GM06990 (cell line): ENCODE results near the gene OTOP3.

Experiments
- DNase-seq: peaks from one replicate; pipeline ENCODE4 v3.0.0-alpha.2; 2011; ENCODE audit not compliant: insufficient read length; ENCODE audit errors: extremely low read depth
- H3K27me3 ChIP-seq: replicated peaks from 2 replicates; pipeline ENCODE4 v1.6.0; 2011; ENCODE audit warnings: low read length; ENCODE audit not compliant: control insufficient read depth, insufficient read depth
- H3K36me3 ChIP-seq: 2 replicates; pipeline ENCODE4 v1.5.1; 2011; ENCODE audit warnings: low read length; ENCODE audit not compliant: control insufficient read depth, insufficient read depth
- H3K4me3 ChIP-seq: replicated peaks from 2 replicates; pipeline ENCODE4 v1.5.1; 2011; ENCODE audit warnings: low read depth, mild to moderate bottlenecking, control low read depth, low read length
- CTCF ChIP-seq: IDR thresholded peaks from 2 replicates; pipeline ENCODE4 v1.5.1; 2011; ENCODE audit warnings: low read length, control low read depth, mild to moderate bottlenecking, inconsistent platforms; ENCODE audit not compliant: insufficient read depth, poor library complexity, severe bottlenecking

Gene OTOP3

DNA sequence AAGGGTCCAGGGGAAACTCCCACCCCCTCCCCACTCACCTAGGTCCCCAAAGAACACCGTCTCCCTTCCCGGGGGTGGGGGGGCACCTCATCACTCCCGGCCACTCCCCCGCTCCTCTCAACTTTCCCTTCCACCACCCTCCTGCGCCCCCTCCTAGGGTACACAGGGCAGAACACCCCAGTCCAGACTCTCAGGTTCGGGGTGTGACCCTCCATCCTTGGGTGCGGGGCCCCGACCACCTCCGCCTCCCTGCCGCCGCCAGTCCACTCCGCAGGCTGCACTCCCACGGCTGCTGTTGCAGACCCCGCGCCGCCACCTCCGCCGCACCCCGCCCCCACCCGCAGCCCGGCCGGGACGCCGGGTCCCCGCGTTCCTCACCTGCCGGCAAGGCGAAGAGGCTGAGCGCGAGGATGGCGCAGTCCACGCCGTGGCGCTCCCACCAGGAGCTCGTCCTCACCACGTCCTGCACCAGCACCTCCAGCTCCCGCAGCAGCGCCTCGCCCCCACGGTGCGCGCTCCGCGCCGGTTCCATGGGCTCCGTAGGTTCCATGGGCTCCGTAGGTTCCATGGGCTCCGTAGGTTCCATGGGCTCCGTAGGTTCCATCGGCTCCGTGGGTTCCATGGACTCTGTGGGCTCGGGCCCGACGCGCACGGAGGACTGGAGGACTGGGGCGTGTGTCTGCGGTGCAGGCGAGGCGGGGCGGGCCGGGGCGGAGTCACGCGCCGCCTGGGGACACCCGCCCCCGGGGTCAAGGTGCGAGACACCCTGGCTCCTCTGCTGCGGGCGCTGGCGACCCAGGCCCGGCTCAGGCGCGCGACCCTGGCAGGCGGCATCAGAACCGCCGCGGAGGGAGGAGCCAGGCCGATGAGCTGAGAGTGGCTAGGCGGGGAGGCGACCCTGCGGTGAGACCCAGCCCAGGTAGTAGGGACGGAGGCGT is 42.5 kb upstream of the OTOP3 start, which contains the start of gene FADS6:
TSS of gene FADS6 (minus strand) at position 660 of the 938 bp plus-strand sequence. CDS start at position 622, 38 bp downstream.
- Histone ChIP-seq H3K27me3 (no peaks in the 10 kb centered on the region; the same call in 1 of the 2 replicates), H3K4me3 (no peak within 1 kb of the TSS), H3K36me3 (no peaks in the 10 kb centered on the region)
- no peak for DNase-seq
- TF ChIP-seq CTCF = no peak

DNA sequence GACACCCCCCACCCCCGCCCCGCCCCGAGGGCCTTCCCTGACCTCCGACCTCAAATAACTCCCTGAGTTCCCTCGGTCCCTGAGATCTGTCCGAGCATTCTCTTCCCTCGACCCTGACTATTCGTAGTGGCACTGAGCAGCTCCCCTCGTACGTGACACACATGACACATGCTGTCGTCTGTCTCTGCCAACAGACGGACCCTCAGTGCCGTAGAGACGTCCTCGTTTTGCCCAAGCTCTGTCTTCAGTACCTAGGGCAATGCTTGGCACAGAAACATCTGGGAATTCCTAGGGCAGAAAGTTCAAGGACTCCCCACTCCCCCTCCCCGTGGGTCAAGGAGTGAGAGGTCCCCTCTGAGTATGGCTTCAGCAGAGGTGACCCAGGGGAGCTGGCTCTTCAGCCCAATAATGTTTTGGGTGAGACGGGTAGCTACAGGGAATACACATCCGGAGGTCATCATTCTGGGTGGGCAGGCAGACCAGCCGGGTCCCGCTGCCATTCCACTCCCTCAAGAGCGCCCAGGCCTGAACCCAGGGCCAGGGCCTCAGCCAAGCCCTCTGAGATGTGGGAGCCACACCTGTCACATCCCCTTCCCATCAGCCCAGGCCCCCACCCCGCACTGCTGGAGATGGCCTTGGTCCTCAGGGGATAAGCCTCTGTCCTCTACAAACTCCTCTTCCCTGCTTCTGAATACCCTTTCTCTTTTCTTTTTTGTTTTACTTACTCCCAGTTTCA is 41.6 kb upstream of the OTOP3 start:
- Histone ChIP-seq H3K4me3 (no peak overlapping the region), H3K36me3 (no peaks in the 10 kb centered on the region), H3K27me3 (no peaks in the 10 kb centered on the region; the same call in 1 of the 2 replicates)
- no peak for TF ChIP-seq CTCF
- no peak for DNase-seq

DNA sequence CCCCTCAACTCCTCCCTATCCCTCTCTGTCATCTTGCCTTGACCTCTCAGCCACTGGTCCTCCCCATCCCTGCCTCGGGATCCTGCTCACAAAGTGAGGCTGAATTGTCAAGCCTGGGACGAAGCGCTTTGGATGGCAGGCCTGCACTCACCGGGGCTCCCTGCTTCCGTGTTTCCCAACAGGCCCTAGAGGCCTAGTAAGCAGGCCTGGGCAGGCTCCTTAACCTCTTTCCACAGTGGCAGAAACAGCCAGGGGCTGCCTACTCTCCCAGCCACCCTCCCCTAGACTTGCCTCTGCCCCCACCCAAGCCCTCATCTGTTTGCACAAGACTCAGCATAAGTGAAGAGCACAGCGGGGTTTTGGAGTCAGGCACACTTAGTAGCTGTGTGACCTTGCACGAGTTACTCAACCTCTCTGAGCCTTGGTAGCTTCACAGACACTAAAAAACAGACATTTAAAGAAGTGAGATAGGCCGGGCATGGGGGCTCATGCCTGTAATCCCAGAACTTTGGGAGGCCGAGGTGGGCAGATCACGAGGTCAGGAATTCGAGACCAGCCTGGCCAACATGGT is 37.2 kb upstream of the OTOP3 start:
- Histone ChIP-seq H3K4me3 (no peak overlapping the region), H3K36me3 (no peaks in the 10 kb centered on the region), H3K27me3 (peaks cover 3% of the 10 kb centered on the region)
- no peak for DNase-seq
- no peak for TF ChIP-seq CTCF

DNA sequence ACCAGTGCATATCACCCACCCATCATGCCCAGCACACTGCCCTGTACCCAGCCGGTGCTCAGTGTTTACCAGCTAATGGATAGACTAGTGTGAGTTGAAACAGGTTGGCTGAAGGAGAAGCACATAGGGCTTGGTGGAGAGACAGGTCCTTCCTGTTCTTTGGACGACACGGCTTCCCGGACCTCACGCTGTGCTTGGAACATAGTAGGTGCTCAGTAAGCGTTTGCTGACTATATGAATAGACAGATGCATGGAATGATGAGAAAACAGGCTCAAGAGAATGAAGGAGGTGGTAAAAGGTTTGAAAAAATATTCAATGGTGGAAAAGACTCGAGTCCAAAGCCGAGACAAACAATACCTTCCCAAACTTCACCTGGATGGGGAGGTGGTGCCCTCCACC is 35.5 kb upstream of the OTOP3 start:
- no peak for TF ChIP-seq CTCF
- H3K27me3 ChIP-seq = peaks cover 3% of the 10 kb centered on the region

GRCh38 chr17:74901353-74902135 is 34.2 kb upstream of the OTOP3 start:
- DNase-seq = no peak
- H3K27me3 ChIP-seq = peaks cover 3% of the 10 kb centered on the region
- TF ChIP-seq CTCF = no peak

More for the DNA sequence above, 35.5 kb upstream of the OTOP3 start:
- Histone ChIP-seq H3K4me3 (no peak overlapping the region), H3K36me3 (no peaks in the 10 kb centered on the region)
- DNase-seq = no peak

More at GRCh38 chr17:74901353-74902135, 34.2 kb upstream of the OTOP3 start:
- H3K4me3 ChIP-seq = no peak overlapping the region
- H3K36me3 ChIP-seq = no peaks in the 10 kb centered on the region
